MCF 10A (cell line): ENCODE data around the gene HNF4A. TPM values are rescaled to one million over a fixed set of nuclear protein-coding genes. Genes with fewer than 3 reads are reported as not detected.

Experiments used
- BruUV-seq: library from RNA; stranded (reverse); fragments of 400-500 nt; replicated peaks from 2 replicates; lab custom pipeline; 2021; lab: Mats Ljungman, UMichigan
- CTCF ChIA-PET: fragments of 300-600 bp; sonication (Branson Sonifier 250); formaldehyde crosslinking; extraction: SDS; loops from one replicate; lab custom pipeline; 2021; ENCODE audit warnings: antibody characterized with exemption, inconsistent platforms; lab: Yijun Ruan, JAX
- POLR2A ChIA-PET: fragments of 300-600, 350-650 bp; sonication (Branson Sonifier 250); formaldehyde crosslinking; extraction: SDS; loops from one replicate; lab custom pipeline; 2020; ENCODE audit warnings: antibody characterized with exemption, inconsistent platforms; lab: Yijun Ruan, JAX
- DNase-seq: peaks from one replicate; pipeline ENCODE4 v3.0.0-alpha.2; 2018; ENCODE audit not compliant: unreplicated experiment
- H3K27ac Mint-ChIP-seq: one replicate; pipeline ENCODE4 v1.8.0; 2022; ENCODE audit warnings: mild to moderate bottlenecking, low read depth, mixed read lengths; ENCODE audit not compliant: unreplicated experiment
- H3K27me3 Mint-ChIP-seq: one replicate; pipeline ENCODE4 v1.8.0; 2022; ENCODE audit warnings: mixed read lengths; ENCODE audit not compliant: insufficient read depth, unreplicated experiment
- H3K36me3 Mint-ChIP-seq: one replicate; pipeline ENCODE4 v1.8.0; 2022; ENCODE audit warnings: mild to moderate bottlenecking, moderate library complexity, mixed read lengths; ENCODE audit not compliant: insufficient read depth, unreplicated experiment
- H3K4me1 Mint-ChIP-seq: one replicate; pipeline ENCODE4 v1.8.0; 2022; ENCODE audit warnings: mixed read lengths; ENCODE audit not compliant: insufficient read depth, unreplicated experiment
- H3K4me3 Mint-ChIP-seq: one replicate; pipeline ENCODE4 v1.8.0; 2022; ENCODE audit warnings: mild to moderate bottlenecking, moderate library complexity, mixed read lengths; ENCODE audit not compliant: unreplicated experiment
- H3K9me3 Mint-ChIP-seq: one replicate; pipeline ENCODE4 v1.8.0; 2022; ENCODE audit warnings: mixed read lengths; ENCODE audit not compliant: unreplicated experiment
- intact Hi-C: fragments of 100-400 bp; cut with micrococcal nuclease; formaldehyde crosslinking; loops from 2 replicates; pipeline ENCODE4 v1.14.1; 2022
- total RNA-seq: library from RNA; stranded (reverse); gene quantifications from 2 replicates; pipeline ENCODE4 v1.2.3, GENCODE V29; 2022
- TF ChIP-seq, protein P1 (sequence below): fragments of 200-600 bp; IDR thresholded peaks from one replicate; pipeline ENCODE4 v1.8.0; 2022; ENCODE audit warnings: antibody characterized with exemption, mild to moderate bottlenecking; ENCODE audit not compliant: unreplicated experiment

HNF4A gene
- total RNA-seq, 1 experiment from 2014 or later = not detected

DNA sequence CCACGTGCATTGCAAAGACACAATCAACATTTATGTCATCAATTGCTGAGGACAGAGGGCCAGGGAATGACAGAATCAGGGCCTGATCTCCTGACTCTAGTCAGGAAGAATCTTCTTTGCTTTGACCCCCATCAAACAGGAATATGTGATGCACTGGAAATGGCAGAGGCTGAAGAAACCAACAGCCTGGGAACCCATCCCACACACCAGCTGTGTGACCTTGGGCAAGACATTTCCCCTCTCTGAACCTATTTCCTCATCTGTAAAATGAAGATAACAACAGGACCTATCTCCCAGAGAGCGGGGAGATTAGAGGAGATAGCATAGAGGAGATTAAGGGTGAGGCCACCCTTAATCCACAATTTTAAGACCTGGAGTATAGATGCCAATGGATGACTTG is 1.5 kb downstream of the HNF4A start:
- BruUV-seq = no TSS peak
- Mint-ChIP-seq H3K27ac (no peak overlapping the region), H3K27me3 (peaks cover 23% of the 10 kb centered on the region), H3K36me3 (no peaks in the 10 kb centered on the region), H3K4me1 (no peaks in the 10 kb centered on the region), H3K9me3 (no peaks in the 10 kb centered on the region), H3K4me3 (no peak overlapping the region)
- POLR2A ChIA-PET = no interaction called here
- intact Hi-C loops = no loop called here
- DNase-seq = no peak
- CTCF ChIA-PET = no interaction called here
- TF ChIP-seq, protein P1, sequence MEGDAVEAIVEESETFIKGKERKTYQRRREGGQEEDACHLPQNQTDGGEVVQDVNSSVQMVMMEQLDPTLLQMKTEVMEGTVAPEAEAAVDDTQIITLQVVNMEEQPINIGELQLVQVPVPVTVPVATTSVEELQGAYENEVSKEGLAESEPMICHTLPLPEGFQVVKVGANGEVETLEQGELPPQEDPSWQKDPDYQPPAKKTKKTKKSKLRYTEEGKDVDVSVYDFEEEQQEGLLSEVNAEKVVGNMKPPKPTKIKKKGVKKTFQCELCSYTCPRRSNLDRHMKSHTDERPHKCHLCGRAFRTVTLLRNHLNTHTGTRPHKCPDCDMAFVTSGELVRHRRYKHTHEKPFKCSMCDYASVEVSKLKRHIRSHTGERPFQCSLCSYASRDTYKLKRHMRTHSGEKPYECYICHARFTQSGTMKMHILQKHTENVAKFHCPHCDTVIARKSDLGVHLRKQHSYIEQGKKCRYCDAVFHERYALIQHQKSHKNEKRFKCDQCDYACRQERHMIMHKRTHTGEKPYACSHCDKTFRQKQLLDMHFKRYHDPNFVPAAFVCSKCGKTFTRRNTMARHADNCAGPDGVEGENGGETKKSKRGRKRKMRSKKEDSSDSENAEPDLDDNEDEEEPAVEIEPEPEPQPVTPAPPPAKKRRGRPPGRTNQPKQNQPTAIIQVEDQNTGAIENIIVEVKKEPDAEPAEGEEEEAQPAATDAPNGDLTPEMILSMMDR = no peak

DNA sequence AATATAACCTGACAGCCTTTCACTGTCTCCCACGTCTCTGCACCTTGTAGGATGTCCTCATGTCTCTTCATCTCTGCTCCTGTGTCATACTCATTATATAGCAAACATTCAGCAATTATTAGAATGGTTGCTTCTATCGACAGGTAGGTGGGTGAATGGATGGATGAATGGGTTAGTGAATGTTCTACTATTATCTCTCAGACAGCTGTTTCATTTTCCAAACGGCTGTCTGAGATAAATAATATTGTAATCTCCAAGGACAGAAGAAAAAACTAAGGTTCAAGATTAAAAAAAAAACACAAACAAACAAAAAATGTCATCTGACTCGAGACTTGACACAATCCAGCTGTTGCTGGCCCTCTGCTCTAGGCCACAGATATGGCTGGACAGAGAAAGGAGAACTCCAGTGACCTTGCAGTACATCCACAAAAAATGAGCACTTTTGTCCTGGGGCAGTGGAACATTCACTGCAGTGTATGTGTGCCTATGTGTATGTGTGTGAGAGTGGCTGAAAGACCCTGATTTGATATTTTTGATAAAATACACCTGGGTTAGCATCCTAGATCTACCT is 2.1 kb downstream of the HNF4A start:
- no peak overlapping the region for H3K4me3 Mint-ChIP-seq

DNA sequence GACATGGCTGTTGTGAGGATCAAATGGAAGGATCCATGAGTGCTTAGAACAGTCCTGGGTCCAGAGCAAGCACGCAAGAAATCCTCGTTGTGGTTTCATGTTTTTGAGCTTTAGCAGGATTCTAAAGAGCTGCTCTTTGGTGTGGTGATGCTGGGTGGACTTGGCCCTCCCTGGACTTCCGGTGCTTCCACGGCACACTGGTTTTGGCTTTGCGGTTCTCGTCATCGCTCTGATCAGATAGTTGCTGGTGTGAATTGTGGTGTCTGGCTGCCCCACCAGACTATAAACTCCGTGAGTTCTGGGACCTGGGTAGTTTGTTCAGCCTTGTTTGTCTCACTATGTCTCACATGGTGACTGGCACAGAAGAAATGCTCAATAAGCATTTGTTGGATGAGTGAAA is 3.3 kb downstream of the HNF4A start:
- ChIA-PET POLR2A (no interaction called here), CTCF (interaction anchor here (0.9 kb wide), 1 partner anchor 25 kb away, joined by 3 read pairs; no protein-coding TSS in a partner anchor)
- peaks cover 23% of the 10 kb centered on the region for H3K27me3 Mint-ChIP-seq
- H3K4me1 Mint-ChIP-seq = no peaks in the 10 kb centered on the region
- no TSS peak for BruUV-seq
- H3K4me3 Mint-ChIP-seq = no peak overlapping the region
- TF ChIP-seq, protein P1 = no peak
- intact Hi-C loops = no loop called here
- no peak overlapping the region for H3K27ac Mint-ChIP-seq
- no peaks in the 10 kb centered on the region for H3K36me3 Mint-ChIP-seq
- no peaks in the 10 kb centered on the region for H3K9me3 Mint-ChIP-seq
- DNase-seq = no peak

More for the DNA sequence above, 2.1 kb downstream of the HNF4A start:
- no peak for DNase-seq
- intact Hi-C loops = no loop called here
- TF ChIP-seq, protein P1 = no peak
- POLR2A ChIA-PET = no interaction called here
- Mint-ChIP-seq H3K9me3 (no peaks in the 10 kb centered on the region), H3K27ac (no peak overlapping the region), H3K36me3 (no peaks in the 10 kb centered on the region), H3K4me1 (no peaks in the 10 kb centered on the region), H3K27me3 (peaks cover 23% of the 10 kb centered on the region)
- no TSS peak for BruUV-seq
- CTCF ChIA-PET = interaction anchor here (0.7 to 0.9 kb wide), 2 partner anchors 27 to 28 kb away, joined by 3 to 4 read pairs; no protein-coding TSS in a partner anchor

DNA sequence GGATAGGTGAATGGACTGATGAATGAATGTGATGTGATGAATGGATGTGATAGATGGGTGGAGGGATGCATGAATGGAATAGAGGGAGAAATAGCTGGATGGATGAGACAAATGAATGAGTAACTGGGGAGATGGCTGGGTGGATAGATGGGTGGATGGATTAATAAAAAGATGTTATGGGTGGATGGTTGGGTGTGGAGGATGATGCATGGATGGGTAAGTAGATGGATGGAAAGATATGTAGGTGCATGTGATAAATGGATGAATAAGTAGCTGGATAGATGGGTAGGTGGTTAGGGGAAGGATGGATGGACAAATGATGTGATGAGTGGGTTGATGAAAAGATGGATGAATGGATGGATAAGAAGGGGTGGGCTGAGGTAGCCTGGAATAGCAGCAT is 4.7 kb downstream of the HNF4A start:
- DNase-seq = no peak
- peaks cover 23% of the 10 kb centered on the region for H3K27me3 Mint-ChIP-seq
- no peak overlapping the region for H3K27ac Mint-ChIP-seq
- no peak overlapping the region for H3K4me3 Mint-ChIP-seq
- TF ChIP-seq, protein P1 = no peak
- POLR2A ChIA-PET = interaction anchor here (0.6 to 1.1 kb wide), 5 partner anchors 11 to 101 kb away, joined by 3 to 4 read pairs (median 3); no protein-coding TSS in a partner anchor
- CTCF ChIA-PET = interaction anchor here (0.8 kb wide), 1 partner anchor 23 kb away, joined by 4 read pairs; no protein-coding TSS in a partner anchor
- no TSS peak for BruUV-seq
- intact Hi-C loops = no loop called here
- no peaks in the 10 kb centered on the region for H3K36me3 Mint-ChIP-seq
- H3K4me1 Mint-ChIP-seq = no peaks in the 10 kb centered on the region
- no peaks in the 10 kb centered on the region for H3K9me3 Mint-ChIP-seq
